Urinary bladder (tissue), 4 donors: ENCODE measurements around the gene IQCF2. TPM values are rescaled to one million over a fixed set of nuclear protein-coding genes. Genes with fewer than 3 reads are reported as not detected.
"Not testable (repeated sequence)": the region's sequence is repeated elsewhere in the genome, so short reads cannot be mapped to it uniquely, and the experiment has no call there.

Experiments
- DNase-seq: peaks from one replicate; pipeline ENCODE4 v3.0.0-alpha.2; 2015; ENCODE audit errors: extremely low spot score
- H3K27ac ChIP-seq: one replicate; pipeline ENCODE4 v1.5.1; 2013; ENCODE audit warnings: low read depth, mild to moderate bottlenecking, moderate library complexity
- H3K36me3 ChIP-seq: one replicate; pipeline ENCODE4 v1.6.1; 2013; ENCODE audit warnings: mild to moderate bottlenecking, moderate library complexity; ENCODE audit not compliant: insufficient read depth
- H3K4me1 ChIP-seq: one replicate; pipeline ENCODE4 v1.6.1; 2013; ENCODE audit warnings: mild to moderate bottlenecking, moderate library complexity; ENCODE audit not compliant: insufficient read depth
- H3K4me3 ChIP-seq: one replicate; pipeline ENCODE4 v1.5.1; 2013; ENCODE audit warnings: low read depth, low read length
- WGBS: extraction: QIAGEN DNeasy Blood & Tissue Kit; methylation state at CpG from one replicate; pipeline ENCODE4 v1.1.7; 2013; 5-methylcytosine and 5-hydroxymethylcytosine counted together
- polyA plus RNA-seq: library from polyadenylated mRNA; stranded (reverse); fragments of 200-250 nt; gene quantifications from one replicate; pipeline ENCODE4 v1.2.3, GENCODE V29; 2013
- small RNA-seq: library from RNA; depleted of rRNA; stranded (forward); fragments of <200 nt; gene quantifications from one replicate; pipeline ENCODE3, GENCODE V24; 2014
- total RNA-seq: library from RNA; depleted of rRNA; stranded (reverse); fragments of >200 nt; gene quantifications from one replicate; pipeline ENCODE4 v1.2.3, GENCODE V29; 2014
- donor health status: healthy with polysubstance abuse.
- donor health status: healthy.

IQCF2 gene
- total and polyA plus RNA-seq, 2 donors: not detected

DNA sequence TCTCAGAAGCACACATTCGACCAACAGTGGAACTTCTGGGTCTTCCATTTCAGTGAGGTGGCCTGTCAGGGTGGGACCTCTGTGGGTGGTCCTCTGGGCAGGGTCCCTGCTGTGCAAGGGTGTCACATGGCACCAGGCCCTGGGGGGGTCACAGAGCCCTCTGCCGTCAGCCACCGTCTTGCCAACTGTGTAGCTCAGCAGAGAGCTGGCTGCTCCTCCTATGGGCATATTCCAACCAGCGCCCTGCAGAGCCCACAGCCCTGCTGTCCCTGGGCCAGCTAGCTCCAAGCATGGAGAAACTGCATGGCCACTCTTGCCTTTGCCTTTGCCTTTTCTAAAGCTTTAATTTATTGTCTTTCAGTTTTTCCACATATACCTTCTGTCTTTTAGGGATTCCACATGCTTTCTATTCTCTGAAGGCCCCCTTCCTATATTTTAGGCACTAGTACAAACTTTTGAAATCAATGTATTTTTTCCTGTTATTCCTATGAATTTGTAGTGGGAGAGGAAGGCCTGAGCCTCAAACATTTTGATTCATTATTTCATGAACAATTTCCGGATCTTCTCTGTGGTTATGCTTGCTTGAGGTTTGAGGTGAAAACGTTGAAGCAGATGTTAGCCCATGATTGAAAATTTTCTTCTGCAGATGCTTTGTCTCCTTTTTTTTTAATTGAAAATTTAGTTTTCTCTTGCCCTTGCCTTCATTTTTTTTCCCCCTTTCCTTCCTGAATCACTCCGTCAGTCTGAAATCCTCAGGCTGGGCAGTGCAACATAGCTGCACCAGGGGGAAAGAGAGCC is 30.0 kb downstream of the IQCF2 start:
- Histone ChIP-seq H3K27ac (no peak overlapping the region), H3K4me1 (no peaks in the 10 kb centered on the region), H3K4me3 (no peak overlapping the region), H3K36me3 (no peaks in the 10 kb centered on the region)
- DNase-seq: no peak
- 71% methylated on average over 7 of the region's 7 CpGs for WGBS

DNA sequence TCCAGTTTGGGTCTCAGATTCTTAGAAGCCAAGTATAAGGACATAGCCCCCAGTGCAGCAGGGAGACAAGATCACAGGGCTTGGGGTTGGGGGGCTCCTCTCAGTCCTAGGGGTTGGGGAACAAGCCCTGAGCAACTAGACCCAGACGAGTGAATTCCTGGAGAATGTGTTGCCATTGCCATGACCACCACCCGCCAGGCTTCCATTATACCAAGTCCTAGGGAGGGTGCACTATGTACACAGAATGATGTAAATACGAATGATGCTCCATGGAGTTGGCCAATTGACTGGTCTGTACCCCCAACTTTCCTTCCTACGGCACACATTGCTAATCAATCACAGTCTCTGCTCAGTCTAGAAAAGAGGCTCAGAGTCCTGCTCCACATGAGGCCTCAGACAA is 33.0 kb downstream of the IQCF2 start:
- 80% methylated on average over 4 of the region's 4 CpGs for WGBS
- H3K27ac ChIP-seq: no peak overlapping the region
- DNase-seq: no peak

DNA sequence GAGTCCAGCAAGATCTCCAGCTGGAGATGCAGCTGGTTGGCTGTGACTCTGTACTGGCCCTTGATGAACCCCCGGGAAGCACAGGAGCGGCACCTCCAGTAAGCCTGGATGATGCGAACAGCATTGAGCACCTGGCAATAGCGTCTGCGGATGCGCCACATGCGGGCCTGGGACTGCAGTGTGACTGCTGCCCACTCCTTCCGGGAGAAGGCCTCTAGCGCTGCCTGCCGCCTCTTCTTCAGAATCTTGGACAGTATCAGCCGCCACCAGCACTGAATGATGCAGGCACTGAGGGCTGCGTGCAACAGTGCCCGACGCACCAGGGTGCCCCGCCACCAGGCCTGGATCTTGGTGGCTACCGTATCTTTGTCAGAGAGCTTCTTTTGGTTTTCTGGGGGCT is 33.5 kb downstream of the IQCF2 start:
- Histone ChIP-seq H3K4me1 (no peaks in the 10 kb centered on the region), H3K4me3 (no peak overlapping the region), H3K36me3 (no peaks in the 10 kb centered on the region), H3K27ac (no peak overlapping the region)
- 93% methylated on average over 16 of the region's 16 CpGs for WGBS
- no peak for DNase-seq

More for the DNA sequence above, 33.0 kb downstream of the IQCF2 start:
- no peak overlapping the region for H3K4me3 ChIP-seq
- H3K36me3 ChIP-seq: no peaks in the 10 kb centered on the region
- H3K4me1 ChIP-seq: no peaks in the 10 kb centered on the region

DNA sequence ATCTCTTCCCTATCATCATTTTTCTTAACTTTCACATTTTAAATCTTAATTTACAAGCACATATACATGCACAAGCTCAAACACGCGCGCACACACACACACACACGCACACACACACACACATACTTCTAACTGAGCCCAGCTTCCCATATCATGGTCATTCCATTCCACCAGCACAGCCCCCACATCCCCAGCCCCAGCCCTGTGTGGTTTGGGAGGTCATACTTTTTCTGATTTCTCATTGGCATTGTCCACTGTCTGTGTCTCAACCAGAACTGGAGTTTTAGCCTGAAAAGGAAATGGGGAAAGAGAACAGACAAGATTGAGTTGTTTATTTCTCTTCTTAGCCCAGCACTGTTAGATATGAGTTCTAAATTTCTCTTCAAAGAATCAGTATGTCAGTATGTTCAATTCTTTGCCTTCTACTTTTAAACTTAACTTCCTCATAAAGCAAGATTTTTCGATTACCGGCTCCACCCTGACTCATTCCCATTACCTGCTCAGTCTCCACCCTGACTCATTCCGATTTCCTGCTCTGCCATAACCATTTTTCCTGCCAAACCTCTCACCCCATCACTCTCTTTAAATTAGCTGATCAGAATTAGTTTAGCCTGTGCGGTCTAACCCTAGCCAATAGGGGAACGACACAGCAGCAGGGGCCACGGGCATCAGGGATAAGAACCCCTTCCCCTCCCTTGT is 35.3 kb downstream of the IQCF2 start:
- Histone ChIP-seq H3K4me1 (no peaks in the 10 kb centered on the region), H3K36me3 (no peaks in the 10 kb centered on the region), H3K27ac (no peak overlapping the region), H3K4me3 (no peak overlapping the region)
- DNase-seq: no peak
- 90% methylated on average over 10 of the region's 10 CpGs for WGBS

DNA sequence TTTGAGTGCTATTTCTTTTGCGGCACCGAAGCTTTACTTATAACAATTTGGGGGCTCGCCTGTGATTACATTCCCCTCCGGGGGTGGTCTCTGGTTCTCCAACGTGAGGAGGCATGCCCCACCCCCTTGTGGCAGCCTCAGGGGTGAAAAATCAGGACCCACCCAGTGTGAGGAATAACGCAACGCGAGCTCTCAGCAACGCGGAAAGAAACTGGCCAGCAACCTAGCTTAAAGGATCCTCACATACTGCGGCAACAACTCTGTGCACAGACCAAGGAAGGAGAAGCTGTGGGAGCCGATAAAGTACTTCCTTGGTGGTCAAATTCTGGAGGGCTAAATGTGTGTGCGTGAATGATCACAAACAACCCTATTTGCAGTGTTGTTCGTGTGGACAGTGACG is 36.0 kb downstream of the IQCF2 start:
- Histone ChIP-seq H3K36me3 (no peaks in the 10 kb centered on the region), H3K4me1 (no peaks in the 10 kb centered on the region), H3K27ac (no peak overlapping the region), H3K4me3 (no peak overlapping the region)
- no peak for DNase-seq
- 84% methylated on average over 15 of the region's 15 CpGs for WGBS

DNA sequence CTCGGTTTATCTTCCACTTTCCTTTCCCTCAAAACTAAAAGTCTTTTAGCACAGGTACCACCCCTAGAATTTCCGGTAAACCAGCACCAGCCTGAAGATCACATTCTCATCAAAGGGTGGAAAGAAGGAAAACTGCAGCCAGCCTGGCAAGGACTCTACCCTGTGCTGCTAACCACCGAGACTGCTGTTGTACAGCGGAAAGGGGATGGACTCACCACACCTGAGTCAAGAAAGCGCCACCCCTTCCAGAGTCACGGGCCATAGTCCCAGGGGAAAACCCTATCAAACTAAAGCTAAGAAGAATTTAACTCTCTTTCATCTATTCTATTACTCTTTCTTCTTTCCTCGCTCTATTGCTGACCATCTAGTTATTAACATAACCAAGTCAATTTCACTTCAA is 38.6 kb downstream of the IQCF2 start:
- H3K36me3 ChIP-seq, H3K4me3 ChIP-seq, H3K27ac ChIP-seq, H3K4me1 ChIP-seq, DNase-seq: not testable (repeated sequence)
- 75% methylated on average over 7 of the region's 7 CpGs for WGBS

DNA sequence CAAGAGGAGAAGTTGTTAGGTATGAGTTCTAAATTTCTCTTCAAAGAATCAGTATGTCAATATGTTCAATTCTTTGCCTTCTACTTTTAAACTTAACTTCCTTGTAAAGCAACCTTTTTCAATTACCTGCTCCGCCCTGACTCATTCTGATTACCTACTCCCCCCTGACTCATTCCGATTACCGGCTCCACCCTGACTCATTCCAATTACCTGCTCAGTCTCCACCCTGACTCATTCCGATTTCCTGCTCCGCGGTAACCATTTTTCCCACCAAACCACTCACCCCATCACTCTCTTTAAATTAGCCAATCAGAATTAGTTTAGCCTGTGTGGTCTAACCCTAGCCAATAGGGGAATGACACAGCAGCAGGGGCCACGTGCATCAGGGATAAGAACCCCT is 40.9 kb downstream of the IQCF2 start:
- WGBS: 70% methylated on average over 6 of the region's 7 CpGs
- not testable (repeated sequence) for H3K4me3 ChIP-seq, H3K27ac ChIP-seq, H3K36me3 ChIP-seq, DNase-seq, H3K4me1 ChIP-seq

DNA sequence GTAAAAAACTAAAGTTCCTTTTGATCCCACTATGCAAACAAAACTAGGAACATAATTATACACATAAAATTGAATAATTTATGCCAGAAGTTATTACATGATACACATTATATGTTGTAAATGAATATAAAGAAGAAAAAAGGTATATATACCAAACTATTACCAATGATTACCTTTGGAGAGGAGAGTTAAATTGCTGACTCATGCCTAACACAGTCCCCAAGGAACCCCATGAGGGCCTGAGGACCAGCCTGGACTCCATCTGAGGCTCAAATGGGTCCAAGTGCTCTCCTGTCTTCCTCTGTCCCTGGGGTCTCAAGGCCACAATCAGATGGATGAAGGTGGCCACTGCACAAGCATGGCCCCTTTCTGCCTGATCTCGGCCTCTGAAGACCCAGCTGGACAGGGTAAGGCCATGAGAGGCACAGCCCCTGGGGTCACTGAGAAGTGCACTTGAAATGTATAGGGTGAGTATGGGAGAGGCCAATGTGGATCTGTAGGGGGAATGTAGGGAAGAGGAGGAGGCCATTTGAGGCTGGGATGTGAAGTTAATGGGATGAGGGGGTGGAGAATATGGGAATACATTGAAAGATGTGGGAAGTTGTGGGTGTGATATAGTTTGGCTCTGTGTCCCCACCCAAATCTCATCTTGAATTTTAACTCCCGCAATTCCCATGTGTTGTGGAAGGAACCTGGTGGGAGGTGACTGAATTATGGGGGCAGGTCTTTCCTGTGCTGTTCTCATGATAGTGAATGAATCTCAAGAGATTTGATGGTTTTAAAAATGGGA is 42.8 kb downstream of the IQCF2 start:
- DNase-seq: no peak
- 91% methylated on average over 2 of the region's 2 CpGs for WGBS
- Histone ChIP-seq H3K27ac (no peak overlapping the region), H3K4me3 (no peak overlapping the region), H3K36me3 (no peaks in the 10 kb centered on the region), H3K4me1 (no peaks in the 10 kb centered on the region)

DNA sequence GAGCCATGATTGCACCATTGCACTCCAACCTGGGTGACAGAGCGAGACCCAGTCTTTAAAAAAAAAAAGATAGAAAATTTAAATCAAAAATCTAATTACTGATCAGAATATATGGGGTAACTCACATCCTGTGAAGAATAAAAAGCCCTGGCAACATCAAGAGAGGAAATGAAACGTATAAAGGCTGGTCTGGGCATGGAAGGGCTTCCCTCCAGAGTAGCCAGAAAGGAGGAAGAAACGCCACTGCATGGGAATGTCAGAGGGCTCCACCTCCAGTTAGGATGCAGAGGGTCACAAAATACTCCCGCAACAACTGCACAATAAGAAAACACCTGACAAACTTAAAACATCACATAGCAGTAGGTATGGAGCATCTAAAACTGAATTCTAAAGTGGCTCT is 46.6 kb downstream of the IQCF2 start:
- no peak overlapping the region for H3K27ac ChIP-seq
- no peak overlapping the region for H3K4me3 ChIP-seq
- H3K36me3 ChIP-seq: no peaks in the 10 kb centered on the region
- 75% methylated on average over 4 of the region's 4 CpGs for WGBS
- no peak for DNase-seq
- H3K4me1 ChIP-seq: no peaks in the 10 kb centered on the region

Small RNA genes within 50 kb of the gene (small RNA-seq; reads per million reads assigned to genes)
- gene RN7SL504P: 0.18 reads per million

Other genes starting within 250 kb of the IQCF2 start
- gene TEX264, start 190.4 kb upstream of the IQCF2 start, total RNA-seq: 23.8 TPM
- gene TEX264, start 190.4 kb upstream of the IQCF2 start, polyA plus RNA-seq: 64.2 TPM
- 0.32 TPM for gene GRM2, start 154.5 kb upstream of the IQCF2 start, total RNA-seq
- 0.19 TPM for gene GRM2, start 154.5 kb upstream of the IQCF2 start, polyA plus RNA-seq
- not detected for gene IQCF6, start 82.4 kb upstream of the IQCF2 start, total RNA-seq
- not detected for gene IQCF6, start 82.4 kb upstream of the IQCF2 start, polyA plus RNA-seq
- gene IQCF5, start 14.0 kb downstream of the IQCF2 start, total RNA-seq: not detected
- not detected for gene IQCF5, start 14.0 kb downstream of the IQCF2 start, polyA plus RNA-seq
- gene IQCF1, start 41.7 kb downstream of the IQCF2 start, total RNA-seq: not detected
- not detected for gene IQCF1, start 41.7 kb downstream of the IQCF2 start, polyA plus RNA-seq
- 7.7 TPM for gene RRP9, start 80.3 kb downstream of the IQCF2 start, total RNA-seq
- 29.5 TPM for gene RRP9, start 80.3 kb downstream of the IQCF2 start, polyA plus RNA-seq
- gene PARP3, start 80.7 kb downstream of the IQCF2 start, total RNA-seq: 6.1 TPM
- 15.0 TPM for gene PARP3, start 80.7 kb downstream of the IQCF2 start, polyA plus RNA-seq
- gene GPR62, start 93.8 kb downstream of the IQCF2 start, total RNA-seq: not detected
- 0.32 TPM for gene GPR62, start 93.8 kb downstream of the IQCF2 start, polyA plus RNA-seq
- gene PCBP4, start 105.8 kb downstream of the IQCF2 start, total RNA-seq: 22.4 TPM
- gene PCBP4, start 105.8 kb downstream of the IQCF2 start, polyA plus RNA-seq: 43.9 TPM
- 14.2 TPM for gene ABHD14B, start 112.4 kb downstream of the IQCF2 start, total RNA-seq
- gene ABHD14B, start 112.4 kb downstream of the IQCF2 start, polyA plus RNA-seq: 69.1 TPM
- 13.0 TPM for gene ABHD14A, start 113.4 kb downstream of the IQCF2 start, total RNA-seq
- 31.5 TPM for gene ABHD14A, start 113.4 kb downstream of the IQCF2 start, polyA plus RNA-seq
- 10.6 TPM for gene ACY1, start 121.9 kb downstream of the IQCF2 start, total RNA-seq
- 20.0 TPM for gene ACY1, start 121.9 kb downstream of the IQCF2 start, polyA plus RNA-seq
- gene RPL29, start 134.3 kb downstream of the IQCF2 start, total RNA-seq: 623 TPM
- 1,824 TPM for gene RPL29, start 134.3 kb downstream of the IQCF2 start, polyA plus RNA-seq
- 8.2 TPM for gene DUSP7, start 195.0 kb downstream of the IQCF2 start, total RNA-seq
- 14.3 TPM for gene DUSP7, start 195.0 kb downstream of the IQCF2 start, polyA plus RNA-seq